Naive thymus-derived CD8-positive, alpha-beta T cell (primary cell): ENCODE measurements around the gene TNC. TPM values are rescaled to one million over a fixed set of nuclear protein-coding genes. Genes with fewer than 3 reads are reported as not detected.

Experiments
- ATAC-seq, 2 donors: fragments of 150-1000 bp; cut with Tn5 transposase in 1 of 2; sonication (Bioruptor Pico), chemical (Tn5 transposase) in 1 of 2; 1 replicate in 1 of 2; 2 replicates in 1 of 2; pipeline ENCODE4 v1.10.0; 2021; ENCODE audit warnings: mild to moderate bottlenecking in 2 of 2, moderate library complexity in 2 of 2
- POLR2A ChIA-PET: fragments of 350-600 bp; sonication (Branson Sonifier 250); formaldehyde crosslinking; loops from one replicate; lab custom pipeline; 2021; ENCODE audit warnings: antibody characterized with exemption; lab: Charles Lee
- DNase-seq, 10 donors: peaks; one replicate each; pipeline versions ENCODE4 v3.0.0 to v3.0.0-alpha.2; 2020 to 2022
- H3K27ac Mint-ChIP-seq, 10 donors: one replicate each; pipeline ENCODE4 v1.8.0; 2020 to 2022; ENCODE audit warnings: mild to moderate bottlenecking in 10 of 10, mixed read lengths in 10 of 10, moderate library complexity in 4 of 10, inconsistent platforms in 1 of 10
- H3K27me3 Mint-ChIP-seq, 5 donors: one replicate each; pipeline ENCODE4 v1.8.0; 2021 to 2022; ENCODE audit warnings: mixed read lengths in 5 of 5
- H3K36me3 Mint-ChIP-seq, 3 donors: one replicate each; pipeline ENCODE4 v1.8.0; 2020 to 2022; ENCODE audit warnings: mixed read lengths in 3 of 3, mild to moderate bottlenecking in 2 of 3, inconsistent platforms in 1 of 3
- H3K4me1 Mint-ChIP-seq, 4 donors: one replicate each; pipeline ENCODE4 v1.8.0; 2021 to 2022; ENCODE audit warnings: mixed read lengths in 4 of 4
- H3K4me3 Mint-ChIP-seq, 10 donors: one replicate each; pipeline ENCODE4 v1.8.0; 2020 to 2022; ENCODE audit warnings: mild to moderate bottlenecking in 10 of 10, mixed read lengths in 10 of 10, moderate library complexity in 6 of 10, inconsistent platforms in 1 of 10
- H3K9me3 Mint-ChIP-seq, 9 donors: one replicate each; pipeline ENCODE4 v1.8.0; 2020 to 2022; ENCODE audit warnings: mixed read lengths in 9 of 9, mild to moderate bottlenecking in 3 of 9, inconsistent platforms in 1 of 9, moderate library complexity in 1 of 9
- polyA plus RNA-seq, 3 donors: library from polyadenylated mRNA; unstranded; fragments of 300-500 nt; fragmentation: Illumina TruSeq; gene quantifications; one replicate each; pipeline ENCODE4 v1.2.3, GENCODE V29; 2021
- total RNA-seq, 8 experiments: library from RNA in 2 of 8; stranded (reverse) in 2 of 8; gene quantifications; one replicate each; pipeline ENCODE4 v1.2.3 and lab custom pipeline; 2021 to 2026

Gene TNC
- not detected for total RNA-seq
- not detected for polyA plus RNA-seq
- 0 to 0.09 (median 0) reads per million in 6 experiments for total RNA-seq (lab: John Stamatoyannopoulos, UW)

DNA sequence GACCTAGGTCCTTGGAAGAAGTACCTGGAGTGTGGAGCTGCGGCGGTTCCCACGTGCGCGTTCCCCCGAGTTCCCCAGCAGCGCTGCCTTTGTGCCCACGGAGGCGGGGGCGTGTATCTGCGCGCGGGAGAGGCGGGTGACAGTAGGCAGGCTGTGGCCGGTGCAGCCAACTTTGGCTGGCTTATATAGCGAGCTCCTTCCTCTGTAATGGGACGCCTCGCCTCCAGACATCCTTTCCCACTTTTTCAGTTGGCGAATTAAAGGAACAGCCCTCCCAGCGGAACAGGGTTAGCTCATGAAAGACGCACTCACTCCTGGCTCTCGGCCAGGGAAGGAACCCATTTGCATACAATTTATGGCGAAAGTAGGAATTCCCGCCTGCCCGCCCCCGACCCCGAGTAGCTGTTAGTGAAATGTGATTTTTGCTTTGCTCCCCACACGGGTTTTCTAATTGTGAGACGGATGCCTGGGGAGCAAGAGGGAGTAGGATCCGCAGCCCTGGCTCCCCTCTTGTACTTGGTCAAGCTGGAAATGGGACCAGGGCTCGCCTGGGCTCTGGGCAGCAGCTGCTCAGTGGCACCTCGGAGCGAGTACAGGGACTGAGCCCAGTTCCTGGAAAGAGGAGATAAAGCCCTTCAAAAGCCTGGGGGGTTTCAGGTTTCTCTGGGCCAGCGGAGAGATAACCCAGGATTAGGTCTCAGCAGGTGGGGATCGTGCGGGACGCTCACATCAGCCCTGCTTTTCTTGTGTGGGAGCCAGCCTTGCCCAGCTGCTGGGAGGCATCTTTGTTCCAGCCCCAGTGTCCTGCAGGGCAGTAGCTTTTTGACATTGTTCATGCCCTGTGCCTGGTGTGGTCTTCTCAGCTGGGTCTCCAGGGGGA lies at the start of gene TNC:
TSS of gene TNC (minus strand) at position 159 of the 880 bp plus-strand sequence. CDS start 27,139 bp downstream, outside the sequence.
- ATAC-seq = no peak
- Mint-ChIP-seq H3K27me3 (peaks cover 35 to 95% (median 60%) of the 10 kb centered on the region in 5 donors), H3K9me3 (no peaks in the 10 kb centered on the region), H3K4me1 (peaks cover 0 to 6% (median 1%) of the 10 kb centered on the region in 4 donors), H3K27ac (peak within 1 kb of the TSS in 1 of 10 donors; percentile 9), H3K36me3 (peaks cover 0 to 4% (median 0%) of the 10 kb centered on the region in 3 donors), H3K4me3 (no peak within 1 kb of the TSS)
- DNase-seq = no peak
- POLR2A ChIA-PET = no interaction called here

GRCh38 chr9:115167175-115167574 lies 49.2 kb upstream of the TNC start:
- H3K4me1 Mint-ChIP-seq = no peaks in the 10 kb centered on the region
- POLR2A ChIA-PET = no interaction called here
- peaks cover 0 to 10% (median 0%) of the 10 kb centered on the region in 3 donors for H3K36me3 Mint-ChIP-seq
- H3K27ac Mint-ChIP-seq = no peak overlapping the region
- peaks cover 0 to 10% (median 0%) of the 10 kb centered on the region in 9 donors for H3K9me3 Mint-ChIP-seq
- no peak for ATAC-seq
- DNase-seq = no peak
- H3K4me3 Mint-ChIP-seq = no peak overlapping the region
- H3K27me3 Mint-ChIP-seq = peaks cover 3 to 38% (median 7%) of the 10 kb centered on the region in 5 donors

- DNase-seq (no peak), ATAC-seq (no peak)
- POLR2A ChIA-PET = no interaction called here
- no peak overlapping the region for H3K4me3 Mint-ChIP-seq
- H3K36me3 Mint-ChIP-seq = peaks cover 0 to 10% (median 0%) of the 10 kb centered on the region in 3 donors
- H3K27ac Mint-ChIP-seq = no peak overlapping the region
- H3K4me1 Mint-ChIP-seq = no peaks in the 10 kb centered on the region
- peaks cover 5 to 38% (median 7%) of the 10 kb centered on the region in 5 donors for H3K27me3 Mint-ChIP-seq
- peaks cover 0 to 10% (median 0%) of the 10 kb centered on the region in 9 donors for H3K9me3 Mint-ChIP-seq
These were observed 47.3 kb upstream of the TNC start for GRCh38 chr9:115165233-115165632.

GRCh38 chr9:115164511-115164974 lies 46.6 kb upstream of the TNC start:
- no peak overlapping the region for H3K27ac Mint-ChIP-seq
- no peak overlapping the region for H3K4me3 Mint-ChIP-seq
- H3K9me3 Mint-ChIP-seq = peaks cover 0 to 10% (median 0%) of the 10 kb centered on the region in 9 donors
- POLR2A ChIA-PET = no interaction called here
- ATAC-seq (no peak), DNase-seq (no peak)
- no peaks in the 10 kb centered on the region for H3K4me1 Mint-ChIP-seq
- peaks cover 5 to 32% (median 7%) of the 10 kb centered on the region in 5 donors for H3K27me3 Mint-ChIP-seq
- H3K36me3 Mint-ChIP-seq = peaks cover 0 to 10% (median 0%) of the 10 kb centered on the region in 3 donors

DNA sequence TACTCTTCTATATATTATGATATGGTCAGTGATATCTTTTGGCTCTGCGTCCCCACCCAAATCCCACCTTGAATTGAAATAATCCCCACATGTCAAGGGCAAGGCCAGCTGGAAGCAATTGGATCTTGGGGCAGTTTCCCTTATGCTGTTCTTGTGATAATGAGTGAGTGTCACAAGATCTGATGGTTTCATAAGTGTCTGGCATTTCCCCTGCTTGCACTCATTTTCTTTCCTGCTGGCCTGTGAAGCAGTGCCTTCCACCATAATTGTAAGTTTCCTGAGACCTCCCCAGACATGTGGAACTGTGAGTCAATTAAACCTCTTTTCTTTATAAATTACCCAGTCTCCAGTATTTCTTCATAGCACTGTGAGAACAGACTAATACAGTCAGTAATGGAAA lies 45.0 kb upstream of the TNC start:
- peaks cover 0 to 10% (median 0%) of the 10 kb centered on the region in 9 donors for H3K9me3 Mint-ChIP-seq
- no peak overlapping the region for H3K27ac Mint-ChIP-seq
- POLR2A ChIA-PET = no interaction called here
- H3K4me3 Mint-ChIP-seq = no peak overlapping the region
- H3K27me3 Mint-ChIP-seq = peaks cover 3 to 18% (median 8%) of the 10 kb centered on the region in 5 donors
- H3K4me1 Mint-ChIP-seq = no peaks in the 10 kb centered on the region
- DNase-seq (no peak), ATAC-seq (no peak)
- H3K36me3 Mint-ChIP-seq = peaks cover 0 to 10% (median 0%) of the 10 kb centered on the region in 3 donors

GRCh38 chr9:115161446-115161845 lies 43.5 kb upstream of the TNC start:
- POLR2A ChIA-PET = no interaction called here
- ATAC-seq (no peak), DNase-seq (no peak)
- H3K4me1 Mint-ChIP-seq = no peaks in the 10 kb centered on the region
- peaks cover 3 to 29% (median 7%) of the 10 kb centered on the region in 5 donors for H3K27me3 Mint-ChIP-seq
- H3K36me3 Mint-ChIP-seq = peaks cover 0 to 10% (median 0%) of the 10 kb centered on the region in 3 donors
- no peak overlapping the region for H3K27ac Mint-ChIP-seq
- no peak overlapping the region for H3K4me3 Mint-ChIP-seq
- H3K9me3 Mint-ChIP-seq = peaks cover 0 to 8% (median 0%) of the 10 kb centered on the region in 9 donors

GRCh38 chr9:115158661-115159481 lies 40.9 kb upstream of the TNC start:
- no peak for ATAC-seq
- Mint-ChIP-seq H3K27me3 (peaks cover 4 to 45% (median 17%) of the 10 kb centered on the region in 5 donors), H3K9me3 (no peaks in the 10 kb centered on the region), H3K36me3 (no peaks in the 10 kb centered on the region), H3K27ac (no peak overlapping the region), H3K4me1 (no peaks in the 10 kb centered on the region), H3K4me3 (no peak overlapping the region)
- DNase-seq = no peak
- POLR2A ChIA-PET = no interaction called here

GRCh38 chr9:115157245-115157674 lies 39.3 kb upstream of the TNC start:
- DNase-seq = no peak
- Mint-ChIP-seq H3K36me3 (no peaks in the 10 kb centered on the region), H3K4me1 (no peaks in the 10 kb centered on the region), H3K9me3 (no peaks in the 10 kb centered on the region), H3K4me3 (no peak overlapping the region), H3K27ac (no peak overlapping the region), H3K27me3 (peaks cover 3 to 31% (median 14%) of the 10 kb centered on the region in 5 donors)
- no peak for ATAC-seq
- POLR2A ChIA-PET = no interaction called here

- Mint-ChIP-seq H3K9me3 (no peaks in the 10 kb centered on the region), H3K4me1 (no peaks in the 10 kb centered on the region), H3K27me3 (peaks cover 3 to 31% (median 12%) of the 10 kb centered on the region in 5 donors), H3K27ac (no peak overlapping the region), H3K36me3 (no peaks in the 10 kb centered on the region), H3K4me3 (no peak overlapping the region)
- DNase-seq (no peak), ATAC-seq (no peak)
- POLR2A ChIA-PET = no interaction called here
These were observed 37.1 kb upstream of the TNC start for GRCh38 chr9:115155037-115155436.

DNA sequence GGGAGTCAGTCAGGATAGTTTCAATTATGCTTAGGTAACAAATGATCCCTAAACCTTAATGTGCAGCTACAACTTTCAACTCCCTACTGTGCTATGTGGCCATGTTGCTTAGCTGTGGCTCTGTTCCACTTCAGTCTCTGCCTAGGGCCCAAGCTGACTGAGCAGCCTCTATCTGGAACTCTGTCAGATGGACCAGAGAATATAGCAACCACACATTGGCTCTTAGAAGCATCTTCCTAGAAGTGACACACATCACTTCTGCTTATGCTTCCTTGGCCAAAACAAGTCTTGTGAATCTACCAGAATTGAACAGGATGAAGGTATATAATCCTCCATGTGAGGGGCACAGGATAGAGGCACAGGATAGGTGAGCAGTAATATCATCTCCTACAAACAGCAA lies 36.7 kb upstream of the TNC start:
- H3K27ac Mint-ChIP-seq = no peak overlapping the region
- H3K9me3 Mint-ChIP-seq = no peaks in the 10 kb centered on the region
- DNase-seq (no peak), ATAC-seq (no peak)
- no peaks in the 10 kb centered on the region for H3K36me3 Mint-ChIP-seq
- POLR2A ChIA-PET = no interaction called here
- no peaks in the 10 kb centered on the region for H3K4me1 Mint-ChIP-seq
- no peak overlapping the region for H3K4me3 Mint-ChIP-seq
- H3K27me3 Mint-ChIP-seq = peaks cover 3 to 31% (median 13%) of the 10 kb centered on the region in 5 donors

GRCh38 chr9:115152281-115152820 lies 34.4 kb upstream of the TNC start:
- H3K4me3 Mint-ChIP-seq = no peak overlapping the region
- H3K9me3 Mint-ChIP-seq = no peaks in the 10 kb centered on the region
- no peaks in the 10 kb centered on the region for H3K36me3 Mint-ChIP-seq
- ATAC-seq = no peak
- no peak for DNase-seq
- H3K4me1 Mint-ChIP-seq = no peaks in the 10 kb centered on the region
- peaks cover 3 to 28% (median 25%) of the 10 kb centered on the region in 5 donors for H3K27me3 Mint-ChIP-seq
- no peak overlapping the region for H3K27ac Mint-ChIP-seq
- POLR2A ChIA-PET = no interaction called here

GRCh38 chr9:115148721-115149120 lies 30.8 kb upstream of the TNC start:
- Mint-ChIP-seq H3K27ac (no peak overlapping the region), H3K36me3 (no peaks in the 10 kb centered on the region), H3K27me3 (peaks cover 8 to 26% (median 18%) of the 10 kb centered on the region in 5 donors), H3K4me3 (no peak overlapping the region), H3K9me3 (peaks cover 0 to 3% (median 0%) of the 10 kb centered on the region in 9 donors), H3K4me1 (peaks cover 0 to 2% (median 0%) of the 10 kb centered on the region in 4 donors)
- POLR2A ChIA-PET = no interaction called here
- ATAC-seq (no peak), DNase-seq (no peak)
